GM23338 (cell line): ENCODE results near the gene C11orf24. TPM values are rescaled to one million over a fixed set of nuclear protein-coding genes. Genes with fewer than 3 reads are reported as not detected.
"Not testable (repeated sequence)": the region's sequence is repeated elsewhere in the genome, so short reads cannot be mapped to it uniquely, and the experiment has no call there.

Source experiments
- ATAC-seq: fragments of 200-7000 bp; cut with Tn5 transposase; 3 replicates; pipeline ENCODE4 v1.9.1; 2020
- DNase-seq: peaks from one replicate; pipeline ENCODE4 v3.0.0-alpha.2; 2015; ENCODE audit warnings: low spot score
- H2AFZ ChIP-seq: fragments of 200-600 bp; sonication (generic); 2 replicates; pipeline ENCODE4 v1.8.0; 2016; ENCODE audit warnings: antibody characterized with exemption, mild to moderate bottlenecking, moderate library complexity
- H3F3A ChIP-seq: fragments of 200-600 bp; sonication (generic); replicated peaks from 2 replicates; pipeline ENCODE4 v1.8.0; 2017; ENCODE audit warnings: antibody characterized with exemption, mixed run types, low read depth
- H3K27ac ChIP-seq: fragments of 200-600 bp; sonication (generic); 2 replicates; pipeline ENCODE4 v1.6.1; 2016; ENCODE audit warnings: low read depth
- H3K27me3 ChIP-seq: fragments of 200-600 bp; sonication (generic); 2 replicates; pipeline ENCODE4 v1.8.0; 2016; ENCODE audit warnings: mild to moderate bottlenecking, mixed run types, moderate library complexity; ENCODE audit not compliant: insufficient read depth
- H3K36me3 ChIP-seq: fragments of 200-600 bp; sonication (generic); 2 replicates; pipeline ENCODE4 v1.8.0; 2016; ENCODE audit warnings: mild to moderate bottlenecking; ENCODE audit not compliant: insufficient read depth
- H3K4me1 ChIP-seq: fragments of 200-600 bp; sonication (generic); 2 replicates; pipeline ENCODE4 v1.8.0; 2016; ENCODE audit warnings: mild to moderate bottlenecking, moderate library complexity; ENCODE audit not compliant: insufficient read depth
- H3K4me2 ChIP-seq: fragments of 200-600 bp; sonication (generic); 2 replicates; pipeline ENCODE4 v1.7.1; 2017; ENCODE audit warnings: mixed run types
- H3K4me3 ChIP-seq: fragments of 200-600 bp; sonication (generic); 2 replicates; pipeline ENCODE4 v1.6.1; 2016; ENCODE audit warnings: mixed run types
- H3K79me2 ChIP-seq: fragments of 200-600 bp; sonication (generic); replicated peaks from 2 replicates; pipeline ENCODE4 v1.8.0; 2017; ENCODE audit warnings: mild to moderate bottlenecking; ENCODE audit not compliant: insufficient read depth
- H3K9me2 ChIP-seq: fragments of 200-600 bp; sonication (generic); 2 replicates; pipeline ENCODE4 v1.8.0; 2017; ENCODE audit not compliant: insufficient read depth
- H4K20me1 ChIP-seq: fragments of 200-600 bp; sonication (generic); replicated peaks from 2 replicates; pipeline ENCODE4 v1.8.0; 2017; ENCODE audit warnings: mild to moderate bottlenecking; ENCODE audit not compliant: insufficient read depth
- H3K27ac Mint-ChIP-seq: 2 replicates; pipeline ENCODE4 v1.8.0; 2020; ENCODE audit warnings: inconsistent platforms, mild to moderate bottlenecking, moderate library complexity, mixed read lengths
- H3K27me3 Mint-ChIP-seq: 3 replicates; pipeline ENCODE4 v1.8.0; 2022; ENCODE audit warnings: low read depth, mild to moderate bottlenecking, moderate library complexity, mixed read lengths, inconsistent platforms; ENCODE audit not compliant: insufficient read depth, poor library complexity
- H3K36me3 Mint-ChIP-seq: 3 replicates; pipeline ENCODE4 v1.8.0; 2021; ENCODE audit warnings: low read depth, mild to moderate bottlenecking, inconsistent platforms, moderate library complexity, mixed read lengths
- H3K4me1 Mint-ChIP-seq: 3 replicates; pipeline ENCODE4 v1.8.0; 2020; ENCODE audit warnings: mild to moderate bottlenecking, inconsistent platforms, mixed read lengths
- H3K4me3 Mint-ChIP-seq: 3 replicates; pipeline ENCODE4 v1.8.0; 2021; ENCODE audit warnings: moderate library complexity, mild to moderate bottlenecking, inconsistent platforms, mixed read lengths
- H3K9me3 Mint-ChIP-seq: 3 replicates; pipeline ENCODE4 v1.8.0; 2020; ENCODE audit warnings: moderate library complexity, mild to moderate bottlenecking, inconsistent platforms, mixed read lengths
- CREB1 ChIP-seq: fragments of 250-450 bp; sonication (Bioruptor Pico); IDR thresholded peaks from 2 replicates; pipeline ENCODE4 v1.5.0; 2020; ENCODE audit warnings: low read depth, mild to moderate bottlenecking, moderate library complexity
- JUNB ChIP-seq: IDR thresholded peaks from one replicate; pipeline ENCODE4 v1.6.1; 2016; ENCODE audit warnings: antibody characterized with exemption; ENCODE audit not compliant: unreplicated experiment
- NANOG ChIP-seq: IDR thresholded peaks from 2 replicates; pipeline ENCODE4 v1.6.1; 2016; ENCODE audit warnings: antibody characterized with exemption, borderline replicate concordance
- STAT1 ChIP-seq: IDR thresholded peaks from one replicate; pipeline ENCODE4 v1.6.1; 2016; ENCODE audit warnings: antibody characterized with exemption; ENCODE audit not compliant: unreplicated experiment
- ZNF331 ChIP-seq: fragments of 250-450 bp; sonication (Bioruptor Pico); IDR thresholded peaks from 2 replicates; pipeline ENCODE4 v1.5.0; 2020; ENCODE audit warnings: low read depth, mild to moderate bottlenecking, moderate library complexity
- polyA plus RNA-seq: library from polyadenylated mRNA; unstranded; fragments of >200 nt; fragmentation: Nextera tagmentation; extraction: Ambion mirVana; gene quantifications from 2 replicates; pipeline ENCODE4 v1.2.1, GENCODE V29; 2016
- total RNA-seq: library from RNA; depleted of rRNA; stranded (reverse); fragments of >200 nt; shearing (Covaris generic); gene quantifications from 2 replicates; pipeline ENCODE4 v1.2.3, GENCODE V29; 2014
- TF ChIP-seq, protein P1 (sequence below): IDR thresholded peaks from one replicate; pipeline ENCODE4 v1.6.1; 2018; ENCODE audit warnings: antibody characterized with exemption; ENCODE audit not compliant: unreplicated experiment
- TF ChIP-seq, protein P2 (sequence below), 2 experiments: fragments of 200-600 bp in 1 of 2; sonication (generic) in 1 of 2; conservative IDR thresholded peaks; 2 replicates each; pipeline versions ENCODE4 v1.5.1 to v1.6.1; 2016 to 2017; ENCODE audit warnings: antibody characterized with exemption in 2 of 2, low read depth in 2 of 2, mild to moderate bottlenecking in 2 of 2, moderate library complexity in 1 of 2

The C11orf24 gene
- total and polyA plus RNA-seq, 2 experiments from 2014 or later: 49.8 to 57.5 TPM

DNA sequence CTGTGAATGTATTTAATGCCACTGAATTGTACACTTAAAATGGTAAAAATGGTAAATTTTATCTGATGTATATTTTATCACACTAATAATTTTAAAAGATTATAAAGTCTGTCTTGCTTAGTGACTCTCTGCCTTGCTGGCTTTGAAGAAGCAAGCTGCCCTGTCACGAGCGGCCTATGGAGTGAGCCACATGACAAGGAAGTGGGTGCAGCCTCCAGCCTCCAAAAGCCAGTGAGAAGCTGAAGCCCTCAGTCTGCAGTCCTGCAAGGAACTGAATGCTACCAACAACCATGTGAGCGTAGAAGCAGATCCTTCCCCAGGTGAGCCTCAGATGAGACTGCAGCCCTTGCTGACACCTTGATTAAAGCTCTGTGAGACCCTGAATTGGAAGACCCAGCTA lies 20.0 kb downstream of the C11orf24 start (continued):
- TF ChIP-seq, protein P1, sequence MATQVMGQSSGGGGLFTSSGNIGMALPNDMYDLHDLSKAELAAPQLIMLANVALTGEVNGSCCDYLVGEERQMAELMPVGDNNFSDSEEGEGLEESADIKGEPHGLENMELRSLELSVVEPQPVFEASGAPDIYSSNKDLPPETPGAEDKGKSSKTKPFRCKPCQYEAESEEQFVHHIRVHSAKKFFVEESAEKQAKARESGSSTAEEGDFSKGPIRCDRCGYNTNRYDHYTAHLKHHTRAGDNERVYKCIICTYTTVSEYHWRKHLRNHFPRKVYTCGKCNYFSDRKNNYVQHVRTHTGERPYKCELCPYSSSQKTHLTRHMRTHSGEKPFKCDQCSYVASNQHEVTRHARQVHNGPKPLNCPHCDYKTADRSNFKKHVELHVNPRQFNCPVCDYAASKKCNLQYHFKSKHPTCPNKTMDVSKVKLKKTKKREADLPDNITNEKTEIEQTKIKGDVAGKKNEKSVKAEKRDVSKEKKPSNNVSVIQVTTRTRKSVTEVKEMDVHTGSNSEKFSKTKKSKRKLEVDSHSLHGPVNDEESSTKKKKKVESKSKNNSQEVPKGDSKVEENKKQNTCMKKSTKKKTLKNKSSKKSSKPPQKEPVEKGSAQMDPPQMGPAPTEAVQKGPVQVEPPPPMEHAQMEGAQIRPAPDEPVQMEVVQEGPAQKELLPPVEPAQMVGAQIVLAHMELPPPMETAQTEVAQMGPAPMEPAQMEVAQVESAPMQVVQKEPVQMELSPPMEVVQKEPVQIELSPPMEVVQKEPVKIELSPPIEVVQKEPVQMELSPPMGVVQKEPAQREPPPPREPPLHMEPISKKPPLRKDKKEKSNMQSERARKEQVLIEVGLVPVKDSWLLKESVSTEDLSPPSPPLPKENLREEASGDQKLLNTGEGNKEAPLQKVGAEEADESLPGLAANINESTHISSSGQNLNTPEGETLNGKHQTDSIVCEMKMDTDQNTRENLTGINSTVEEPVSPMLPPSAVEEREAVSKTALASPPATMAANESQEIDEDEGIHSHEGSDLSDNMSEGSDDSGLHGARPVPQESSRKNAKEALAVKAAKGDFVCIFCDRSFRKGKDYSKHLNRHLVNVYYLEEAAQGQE: no peak
- no peak for TF ChIP-seq STAT1

DNA sequence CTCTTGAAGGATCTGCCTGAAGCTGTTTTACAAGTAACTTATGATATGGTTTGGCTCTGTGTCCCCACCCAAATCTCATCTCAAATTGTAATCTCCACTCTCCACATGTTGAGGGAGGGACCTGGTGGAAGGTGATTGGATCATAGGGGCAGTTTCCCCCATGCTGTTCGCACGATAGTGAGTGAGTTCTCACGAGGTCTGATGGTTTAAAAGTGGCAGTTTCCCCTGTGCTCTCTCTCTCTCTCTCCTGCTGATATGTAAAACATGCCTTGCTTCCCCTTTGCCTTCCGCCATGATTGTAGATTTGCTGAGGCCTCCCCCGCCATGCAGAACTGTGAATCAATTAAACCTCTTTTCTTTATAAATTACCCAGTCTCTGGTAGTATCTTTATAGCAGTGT lies 26.9 kb downstream of the C11orf24 start:
- H2AFZ ChIP-seq: 0 out of 2 replicates have a peak overlapping the region, but pooled peaks have one; percentile 20
- not testable (repeated sequence) for H3K27ac Mint-ChIP-seq, ATAC-seq, H4K20me1 ChIP-seq, H3K4me2 ChIP-seq, H3K79me2 ChIP-seq, H3K9me2 ChIP-seq, H3K27me3 Mint-ChIP-seq, H3K27me3 ChIP-seq, H3K4me3 ChIP-seq, H3K36me3 ChIP-seq, H3K4me3 Mint-ChIP-seq, H3F3A ChIP-seq, H3K36me3 Mint-ChIP-seq, H3K4me1 ChIP-seq, H3K27ac ChIP-seq, DNase-seq, H3K4me1 Mint-ChIP-seq
- peaks cover 11% of the 10 kb centered on the region; the same call in 2 of the 3 replicates for H3K9me3 Mint-ChIP-seq

DNA sequence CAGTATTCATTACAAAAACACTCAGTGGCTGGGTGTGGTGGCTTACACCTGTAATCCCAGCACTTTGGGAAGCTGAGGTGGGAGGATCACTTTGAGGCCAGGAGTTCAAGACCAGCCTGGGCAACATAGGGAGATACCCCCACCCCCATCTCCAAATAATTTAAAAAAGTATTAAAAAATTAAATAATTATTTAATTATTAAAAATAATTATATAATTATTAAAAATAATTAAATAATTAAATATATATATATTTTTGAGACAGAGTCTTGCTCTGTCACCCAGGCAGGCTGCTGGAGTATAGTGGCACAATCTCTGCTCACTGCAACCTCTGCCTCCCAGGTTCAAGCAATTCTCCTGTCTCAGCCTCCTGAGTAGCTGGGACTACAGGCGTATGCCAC lies 27.9 kb downstream of the C11orf24 start:
- H3F3A ChIP-seq, H3K36me3 ChIP-seq, H3K4me3 Mint-ChIP-seq, H3K27ac Mint-ChIP-seq, H3K36me3 Mint-ChIP-seq, H3K4me2 ChIP-seq, H3K4me1 ChIP-seq, H3K27me3 ChIP-seq, H3K4me1 Mint-ChIP-seq, H3K9me3 Mint-ChIP-seq, H3K27ac ChIP-seq, H2AFZ ChIP-seq, H4K20me1 ChIP-seq, H3K9me2 ChIP-seq, H3K79me2 ChIP-seq, ATAC-seq, H3K4me3 ChIP-seq, DNase-seq, H3K27me3 Mint-ChIP-seq: not testable (repeated sequence)

DNA sequence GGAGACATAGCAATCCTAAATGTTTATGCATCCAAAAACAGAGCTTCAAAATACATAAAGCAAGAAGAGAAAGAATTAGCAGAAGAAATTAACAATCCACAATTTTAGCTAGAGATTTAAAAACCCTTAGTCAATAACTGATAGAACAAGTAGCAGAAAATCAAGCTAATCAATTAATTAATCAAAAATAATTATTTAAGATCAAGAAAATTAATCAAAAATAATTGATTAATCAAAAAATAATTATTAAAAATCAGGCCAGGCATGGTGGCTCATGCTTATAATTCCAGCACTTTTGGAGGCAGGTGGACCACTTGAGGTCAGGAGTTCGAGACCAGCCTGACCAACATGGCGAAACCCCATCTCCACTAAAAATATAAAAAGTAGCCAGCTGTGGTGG lies 29.2 kb downstream of the C11orf24 start:
- H3K36me3 Mint-ChIP-seq: no peaks in the 10 kb centered on the region; the same call in 2 of the 3 replicates
- TF ChIP-seq ZNF331 (CRISPR knock-in tag) (no peak), CREB1 (CRISPR knock-in tag) (no peak), NANOG (no peak), JUNB (no peak)
- TF ChIP-seq, protein P2, sequence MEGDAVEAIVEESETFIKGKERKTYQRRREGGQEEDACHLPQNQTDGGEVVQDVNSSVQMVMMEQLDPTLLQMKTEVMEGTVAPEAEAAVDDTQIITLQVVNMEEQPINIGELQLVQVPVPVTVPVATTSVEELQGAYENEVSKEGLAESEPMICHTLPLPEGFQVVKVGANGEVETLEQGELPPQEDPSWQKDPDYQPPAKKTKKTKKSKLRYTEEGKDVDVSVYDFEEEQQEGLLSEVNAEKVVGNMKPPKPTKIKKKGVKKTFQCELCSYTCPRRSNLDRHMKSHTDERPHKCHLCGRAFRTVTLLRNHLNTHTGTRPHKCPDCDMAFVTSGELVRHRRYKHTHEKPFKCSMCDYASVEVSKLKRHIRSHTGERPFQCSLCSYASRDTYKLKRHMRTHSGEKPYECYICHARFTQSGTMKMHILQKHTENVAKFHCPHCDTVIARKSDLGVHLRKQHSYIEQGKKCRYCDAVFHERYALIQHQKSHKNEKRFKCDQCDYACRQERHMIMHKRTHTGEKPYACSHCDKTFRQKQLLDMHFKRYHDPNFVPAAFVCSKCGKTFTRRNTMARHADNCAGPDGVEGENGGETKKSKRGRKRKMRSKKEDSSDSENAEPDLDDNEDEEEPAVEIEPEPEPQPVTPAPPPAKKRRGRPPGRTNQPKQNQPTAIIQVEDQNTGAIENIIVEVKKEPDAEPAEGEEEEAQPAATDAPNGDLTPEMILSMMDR (conservative IDR thresholded peaks at IDR 0.05; ENCODE audit: low read depth in 2 of 2): no peak
- TF ChIP-seq, protein P1: no peak

More for the DNA sequence above, 29.2 kb downstream of the C11orf24 start:
- Mint-ChIP-seq H3K27ac (no peak overlapping the region), H3K9me3 (peaks cover 4% of the 10 kb centered on the region; the same call in 1 of the 3 replicates), H3K4me3 (no peak overlapping the region), H3K4me1 (no peaks in the 10 kb centered on the region; the same call in 2 of the 3 replicates), H3K27me3 (peaks cover 6% of the 10 kb centered on the region)
- H3K9me2 ChIP-seq: no peaks in the 10 kb centered on the region
- H3K36me3 ChIP-seq: no peaks in the 10 kb centered on the region
- DNase-seq (no peak), ATAC-seq (no peak)
- H3K27me3 ChIP-seq: no peaks in the 10 kb centered on the region
- H4K20me1 ChIP-seq: no peaks in the 10 kb centered on the region
- H2AFZ ChIP-seq: no peak overlapping the region
- H3K79me2 ChIP-seq: no peaks in the 10 kb centered on the region
- H3F3A ChIP-seq: no peaks in the 10 kb centered on the region
- H3K4me1 ChIP-seq: no peaks in the 10 kb centered on the region
- no peak overlapping the region for H3K4me2 ChIP-seq
- H3K27ac ChIP-seq: no peak overlapping the region
- no peak overlapping the region for H3K4me3 ChIP-seq
